Breast epithelium (tissue), 3 donors: ENCODE measurements around the gene CFAP119.

Experiments used
- POLR2A ChIP-seq: fragments of 450-650 bp; IDR thresholded peaks from one replicate; pipeline ENCODE4 v1.6.1; 2016; ENCODE audit warnings: antibody characterized with exemption, mild to moderate bottlenecking, moderate library complexity
- TF ChIP-seq, protein P1 (sequence below), 3 donors: fragments of 450-650 bp; IDR thresholded peaks; one replicate each; pipeline ENCODE4 v1.5.1; 2016 to 2017; ENCODE audit warnings: antibody characterized with exemption in 3 of 3, mild to moderate bottlenecking in 3 of 3, moderate library complexity in 3 of 3

DNA sequence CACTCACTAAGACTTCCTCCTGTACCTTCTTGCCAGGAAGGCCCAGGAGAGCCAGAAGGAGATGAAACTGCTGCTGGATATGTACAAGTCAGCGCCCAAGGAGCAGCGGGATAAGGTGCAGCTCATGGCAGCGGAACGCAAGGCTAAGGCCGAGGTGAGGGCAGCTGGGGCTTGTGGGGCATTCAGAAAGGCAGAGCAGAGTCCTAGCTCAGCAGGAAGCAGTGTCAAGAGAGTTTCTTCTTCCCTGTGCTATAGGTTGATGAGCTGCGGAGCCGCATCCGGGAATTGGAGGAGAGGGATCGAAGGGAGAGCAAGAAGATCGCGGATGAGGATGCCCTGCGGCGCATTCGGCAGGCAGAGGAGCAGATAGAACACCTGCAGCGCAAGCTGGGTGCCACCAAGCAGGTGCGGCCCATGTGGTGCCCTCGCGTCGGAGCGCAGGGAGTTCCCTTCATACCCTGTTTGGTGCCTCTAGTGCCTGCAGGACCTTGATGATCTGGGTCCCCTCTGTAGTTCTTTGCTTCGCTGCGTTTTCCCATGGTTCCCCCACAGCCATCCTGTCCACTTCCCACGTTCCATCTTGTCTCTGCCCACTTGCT, 6.8 kb upstream of the CFAP119 start:
- TF ChIP-seq, protein P1, sequence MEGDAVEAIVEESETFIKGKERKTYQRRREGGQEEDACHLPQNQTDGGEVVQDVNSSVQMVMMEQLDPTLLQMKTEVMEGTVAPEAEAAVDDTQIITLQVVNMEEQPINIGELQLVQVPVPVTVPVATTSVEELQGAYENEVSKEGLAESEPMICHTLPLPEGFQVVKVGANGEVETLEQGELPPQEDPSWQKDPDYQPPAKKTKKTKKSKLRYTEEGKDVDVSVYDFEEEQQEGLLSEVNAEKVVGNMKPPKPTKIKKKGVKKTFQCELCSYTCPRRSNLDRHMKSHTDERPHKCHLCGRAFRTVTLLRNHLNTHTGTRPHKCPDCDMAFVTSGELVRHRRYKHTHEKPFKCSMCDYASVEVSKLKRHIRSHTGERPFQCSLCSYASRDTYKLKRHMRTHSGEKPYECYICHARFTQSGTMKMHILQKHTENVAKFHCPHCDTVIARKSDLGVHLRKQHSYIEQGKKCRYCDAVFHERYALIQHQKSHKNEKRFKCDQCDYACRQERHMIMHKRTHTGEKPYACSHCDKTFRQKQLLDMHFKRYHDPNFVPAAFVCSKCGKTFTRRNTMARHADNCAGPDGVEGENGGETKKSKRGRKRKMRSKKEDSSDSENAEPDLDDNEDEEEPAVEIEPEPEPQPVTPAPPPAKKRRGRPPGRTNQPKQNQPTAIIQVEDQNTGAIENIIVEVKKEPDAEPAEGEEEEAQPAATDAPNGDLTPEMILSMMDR (IDR thresholded peaks at IDR 0.05), result no peak
- no peak for TF ChIP-seq POLR2A
